HUES6 (cell line): Measurements from ENCODE around the gene METTL22.

ENCODE experiments used
- H3K27ac ChIP-seq: 2 replicates; pipeline ENCODE4 v1.7.0; 2013; ENCODE audit warnings: low read depth, mild to moderate bottlenecking, low read length, inconsistent platforms
- H3K27me3 ChIP-seq: 2 replicates; pipeline ENCODE4 v1.6.1; 2013; ENCODE audit warnings: low read length; ENCODE audit not compliant: control insufficient read depth, insufficient read depth
- H3K36me3 ChIP-seq: 2 replicates; pipeline ENCODE4 v1.6.1; 2013; ENCODE audit warnings: low read length; ENCODE audit not compliant: control insufficient read depth, insufficient read depth
- H3K4me1 ChIP-seq: 2 replicates; pipeline ENCODE4 v1.6.1; 2013; ENCODE audit warnings: low read length; ENCODE audit not compliant: control insufficient read depth, insufficient read depth
- H3K4me3 ChIP-seq: 2 replicates; pipeline ENCODE4 v1.5.1; 2013; ENCODE audit warnings: low read depth, low read length
- H3K9ac ChIP-seq: one replicate; pipeline ENCODE4 v1.6.1; 2013; ENCODE audit warnings: mild to moderate bottlenecking, low read length
- H3K9me3 ChIP-seq: 2 replicates; pipeline ENCODE4 v1.6.1; 2013; ENCODE audit warnings: low read depth, low read length; ENCODE audit not compliant: control insufficient read depth, insufficient read depth

The METTL22 gene

DNA sequence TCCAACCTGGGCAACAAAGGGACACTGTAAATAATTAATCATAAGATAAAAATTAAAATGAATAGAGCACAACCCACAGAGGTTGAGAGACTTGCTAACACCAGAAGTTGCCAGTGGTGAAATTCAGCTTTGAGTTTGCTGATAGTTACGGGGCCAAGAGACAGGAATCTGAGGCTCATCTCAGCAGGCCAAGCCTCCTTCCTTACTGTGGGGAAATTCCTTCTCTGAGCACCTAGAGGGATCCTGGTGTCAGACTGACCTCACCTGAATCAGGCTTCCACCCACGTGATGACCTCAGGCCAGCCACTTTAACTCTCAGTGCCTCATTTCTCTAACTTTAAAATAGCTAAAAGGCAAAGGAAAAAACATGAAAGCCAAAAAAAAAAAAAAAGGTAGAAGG, 57.7 kb downstream of the METTL22 start:
- no peak overlapping the region for H3K4me3 ChIP-seq
- H3K9me3 ChIP-seq, result peaks cover 6% of the 10 kb centered on the region; the same call in 1 of the 2 replicates
- no peaks in the 10 kb centered on the region for H3K36me3 ChIP-seq
- peaks cover 30% of the 10 kb centered on the region for H3K27me3 ChIP-seq
- H3K27ac ChIP-seq, result no peak overlapping the region
- H3K4me1 ChIP-seq, result no peaks in the 10 kb centered on the region
- H3K9ac ChIP-seq, result no peak overlapping the region

DNA sequence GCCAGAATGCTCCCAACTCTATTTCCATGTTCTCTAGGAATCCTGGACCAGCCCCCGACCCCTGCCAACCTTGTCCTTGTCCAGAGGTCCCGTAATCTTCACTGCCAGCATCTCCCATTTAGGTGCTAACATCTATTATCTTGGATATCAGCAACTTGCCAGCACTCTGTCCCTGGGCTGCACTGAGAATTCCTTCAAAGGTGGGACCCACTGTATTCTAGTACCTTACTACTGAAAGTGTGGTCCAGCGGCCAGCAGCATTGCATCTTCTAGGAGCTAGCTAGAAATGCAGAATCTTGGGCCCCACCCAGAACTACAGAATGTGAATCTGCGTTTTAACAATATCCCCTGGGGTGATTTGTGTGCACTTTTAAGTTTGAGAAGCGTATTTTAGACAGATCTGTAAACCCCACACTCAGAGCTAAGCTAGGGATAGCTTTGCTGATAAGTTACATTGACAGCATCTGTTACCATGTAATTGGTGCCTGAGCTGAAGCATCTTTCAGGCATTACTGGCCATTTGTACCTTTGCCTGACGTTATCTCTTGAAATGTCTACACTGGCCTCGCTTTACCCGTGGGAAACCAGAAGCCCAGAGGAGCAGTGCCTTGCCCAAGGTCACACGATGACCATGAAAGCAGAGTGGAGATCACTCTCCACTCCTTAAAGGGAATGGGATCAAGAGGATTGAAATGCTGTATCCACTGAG, 61.2 kb downstream of the METTL22 start:
- H3K4me3 ChIP-seq, result no peak overlapping the region
- peaks cover 6% of the 10 kb centered on the region; the same call in 1 of the 2 replicates for H3K9me3 ChIP-seq
- H3K36me3 ChIP-seq, result no peaks in the 10 kb centered on the region
- peaks cover 10% of the 10 kb centered on the region for H3K4me1 ChIP-seq
- no peak overlapping the region for H3K27ac ChIP-seq
- 0 out of 2 replicates have a peak, but pooled peaks cover 2% of the 10 kb centered on the region for H3K27me3 ChIP-seq
- H3K9ac ChIP-seq, result no peak overlapping the region

DNA sequence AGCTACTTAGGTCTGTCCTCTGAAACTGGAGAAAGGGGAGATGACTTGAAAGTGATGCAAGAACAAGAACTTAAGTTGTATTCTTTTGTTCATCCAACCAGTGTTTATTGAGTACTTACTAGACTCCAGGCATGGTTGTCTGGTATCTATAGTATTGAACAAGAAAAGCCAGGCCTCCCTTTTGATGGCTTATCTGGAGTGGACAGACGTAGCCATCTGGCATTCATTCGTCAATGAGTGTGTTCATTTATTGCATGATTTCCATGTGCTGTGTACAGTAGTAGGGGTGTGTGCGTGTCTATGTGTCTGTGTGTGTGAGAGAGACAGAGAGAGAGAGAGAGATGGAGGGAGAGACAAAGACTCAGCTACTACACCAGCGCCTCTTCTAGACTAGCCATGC, 62.1 kb downstream of the METTL22 start:
- Histone ChIP-seq H3K27ac (no peak overlapping the region), H3K4me1 (peaks cover 10% of the 10 kb centered on the region), H3K9me3 (peaks cover 6% of the 10 kb centered on the region; the same call in 1 of the 2 replicates), H3K4me3 (no peak overlapping the region), H3K27me3 (0 out of 2 replicates have a peak, but pooled peaks cover 2% of the 10 kb centered on the region), H3K9ac (no peak overlapping the region), H3K36me3 (no peaks in the 10 kb centered on the region)

DNA sequence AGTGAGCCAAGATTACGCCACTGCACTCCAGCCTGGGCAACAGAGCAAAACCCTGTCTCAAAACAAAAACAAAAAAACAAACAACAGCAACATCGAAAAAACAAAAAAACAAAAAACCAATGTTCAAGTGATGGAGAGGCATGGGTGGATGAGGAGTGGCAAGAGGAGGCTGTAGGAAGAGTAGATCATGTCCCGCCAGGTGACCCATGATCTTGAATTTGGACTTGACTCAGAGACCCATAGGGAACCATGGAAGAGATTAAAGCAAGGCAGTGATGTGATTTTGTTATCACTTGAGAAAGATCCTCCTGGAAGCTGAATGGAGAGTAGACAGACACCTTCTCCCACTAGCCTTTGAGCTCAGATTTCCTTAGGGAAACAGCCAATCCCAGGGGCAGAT, 64.1 kb downstream of the METTL22 start:
- no peaks in the 10 kb centered on the region for H3K36me3 ChIP-seq
- no peak overlapping the region for H3K9ac ChIP-seq
- H3K4me1 ChIP-seq, result peaks cover 10% of the 10 kb centered on the region
- H3K27me3 ChIP-seq, result 0 out of 2 replicates have a peak, but pooled peaks cover 2% of the 10 kb centered on the region
- peaks cover 13% of the 10 kb centered on the region for H3K9me3 ChIP-seq
- H3K4me3 ChIP-seq, result no peak overlapping the region
- H3K27ac ChIP-seq, result no peak overlapping the region

DNA sequence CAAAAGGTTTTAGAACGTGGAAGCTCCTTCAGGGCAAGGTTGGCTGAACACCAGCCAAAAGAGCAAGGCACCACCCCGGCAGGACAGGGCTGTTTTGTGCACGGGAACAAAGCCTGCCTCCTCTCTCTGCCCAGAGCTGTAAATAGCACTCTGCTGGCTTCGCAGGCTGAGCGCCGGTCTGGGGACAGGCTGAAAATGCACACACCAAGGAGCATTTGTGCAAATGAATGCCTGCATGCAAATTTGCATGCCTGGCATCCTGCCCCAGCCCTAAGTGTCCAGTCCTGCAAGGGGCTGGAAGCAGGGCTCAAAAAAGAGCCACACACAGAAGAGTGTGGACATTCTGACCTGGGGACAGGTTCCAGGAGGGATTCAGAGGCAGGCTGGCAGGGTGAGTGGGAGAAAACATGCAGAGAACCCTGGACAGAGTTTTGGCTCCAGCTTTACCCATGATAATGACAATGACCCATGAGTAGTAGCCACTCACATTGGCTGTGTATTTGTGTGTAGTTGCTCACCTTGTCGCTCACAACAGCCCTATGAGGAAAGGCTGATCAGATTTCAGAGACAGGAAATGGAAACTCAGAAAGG, 64.6 kb downstream of the METTL22 start:
- H3K9me3 ChIP-seq, result peaks cover 13% of the 10 kb centered on the region
- no peak overlapping the region for H3K27ac ChIP-seq
- H3K36me3 ChIP-seq, result no peaks in the 10 kb centered on the region
- peaks cover 10% of the 10 kb centered on the region for H3K4me1 ChIP-seq
- H3K9ac ChIP-seq, result no peak overlapping the region
- H3K4me3 ChIP-seq, result no peak overlapping the region
- 0 out of 2 replicates have a peak, but pooled peaks cover 2% of the 10 kb centered on the region for H3K27me3 ChIP-seq

DNA sequence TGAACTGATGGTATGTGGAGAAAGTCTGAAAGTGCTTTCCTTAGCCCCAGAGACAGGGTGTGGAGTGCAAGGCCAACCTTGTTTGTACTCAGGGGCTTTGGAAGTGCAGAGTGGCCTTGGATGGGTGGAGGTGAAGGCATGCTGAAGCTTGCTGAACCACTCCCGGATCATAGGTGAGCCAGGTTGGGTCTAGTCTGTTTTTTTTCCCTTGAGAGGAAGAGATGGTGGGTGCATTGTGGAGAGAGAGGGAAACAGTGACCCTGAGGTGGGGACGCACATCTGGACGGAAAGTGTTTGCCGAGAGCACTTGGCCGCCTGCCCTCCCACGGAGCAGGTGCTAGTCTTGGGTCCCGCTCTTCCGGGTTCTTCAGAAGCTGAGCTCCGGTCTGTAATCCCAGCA, 65.4 kb downstream of the METTL22 start:
- no peak overlapping the region for H3K27ac ChIP-seq
- H3K9ac ChIP-seq, result no peak overlapping the region

DNA sequence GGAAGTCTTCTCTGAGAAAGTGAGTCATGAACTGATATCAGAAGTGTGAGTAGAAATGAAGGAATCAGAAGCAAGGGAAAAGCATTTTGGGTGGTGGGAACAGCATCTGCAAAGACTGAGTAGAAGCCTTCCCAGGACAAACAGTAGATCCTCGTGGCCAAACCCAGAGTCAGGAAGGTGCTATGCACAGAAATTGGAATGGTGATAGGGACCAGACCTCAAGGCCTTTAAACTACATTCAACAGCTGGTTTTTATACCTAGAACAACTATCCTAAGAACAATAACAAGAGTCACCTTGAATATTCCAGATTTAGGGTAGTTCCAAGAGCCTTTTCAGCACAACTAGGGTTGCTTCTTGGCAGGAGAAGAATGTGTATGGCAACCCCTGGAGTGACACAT, 68.2 kb downstream of the METTL22 start:
- Histone ChIP-seq H3K36me3 (no peaks in the 10 kb centered on the region), H3K9ac (no peak overlapping the region), H3K4me3 (no peak overlapping the region), H3K27ac (no peak overlapping the region), H3K27me3 (no peaks in the 10 kb centered on the region), H3K9me3 (peaks cover 13% of the 10 kb centered on the region), H3K4me1 (peaks cover 10% of the 10 kb centered on the region)

More for the DNA sequence above, 65.4 kb downstream of the METTL22 start:
- peaks cover 13% of the 10 kb centered on the region for H3K9me3 ChIP-seq
- H3K27me3 ChIP-seq, result 0 out of 2 replicates have a peak, but pooled peaks cover 2% of the 10 kb centered on the region
- no peak overlapping the region for H3K4me3 ChIP-seq
- no peaks in the 10 kb centered on the region for H3K36me3 ChIP-seq
- peaks cover 10% of the 10 kb centered on the region for H3K4me1 ChIP-seq

DNA sequence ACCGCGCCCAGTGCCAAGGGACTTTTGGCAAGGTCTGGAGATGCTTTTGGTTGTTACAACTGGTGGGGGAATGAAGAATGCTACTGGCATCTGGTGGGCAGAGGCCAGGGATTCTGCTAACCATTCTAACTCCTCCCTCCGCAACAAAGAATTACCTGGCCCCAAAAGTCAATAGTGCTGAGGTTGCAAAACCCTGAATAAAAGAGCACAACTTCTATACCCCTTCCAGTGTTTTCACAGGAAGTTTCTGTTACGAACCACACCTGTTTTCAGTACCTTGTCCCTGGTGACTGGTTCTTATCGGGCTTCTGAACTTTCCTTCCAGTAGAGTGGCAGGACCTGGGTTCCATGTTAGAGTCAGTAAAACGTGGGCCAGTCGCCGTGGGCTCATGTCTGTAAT, 70.2 kb downstream of the METTL22 start:
- H3K27me3 ChIP-seq, result no peaks in the 10 kb centered on the region
- H3K36me3 ChIP-seq, result no peaks in the 10 kb centered on the region
- no peak overlapping the region for H3K27ac ChIP-seq
- no peak overlapping the region for H3K9ac ChIP-seq
- no peaks in the 10 kb centered on the region for H3K4me1 ChIP-seq
- peaks cover 13% of the 10 kb centered on the region for H3K9me3 ChIP-seq
- H3K4me3 ChIP-seq, result no peak overlapping the region

DNA sequence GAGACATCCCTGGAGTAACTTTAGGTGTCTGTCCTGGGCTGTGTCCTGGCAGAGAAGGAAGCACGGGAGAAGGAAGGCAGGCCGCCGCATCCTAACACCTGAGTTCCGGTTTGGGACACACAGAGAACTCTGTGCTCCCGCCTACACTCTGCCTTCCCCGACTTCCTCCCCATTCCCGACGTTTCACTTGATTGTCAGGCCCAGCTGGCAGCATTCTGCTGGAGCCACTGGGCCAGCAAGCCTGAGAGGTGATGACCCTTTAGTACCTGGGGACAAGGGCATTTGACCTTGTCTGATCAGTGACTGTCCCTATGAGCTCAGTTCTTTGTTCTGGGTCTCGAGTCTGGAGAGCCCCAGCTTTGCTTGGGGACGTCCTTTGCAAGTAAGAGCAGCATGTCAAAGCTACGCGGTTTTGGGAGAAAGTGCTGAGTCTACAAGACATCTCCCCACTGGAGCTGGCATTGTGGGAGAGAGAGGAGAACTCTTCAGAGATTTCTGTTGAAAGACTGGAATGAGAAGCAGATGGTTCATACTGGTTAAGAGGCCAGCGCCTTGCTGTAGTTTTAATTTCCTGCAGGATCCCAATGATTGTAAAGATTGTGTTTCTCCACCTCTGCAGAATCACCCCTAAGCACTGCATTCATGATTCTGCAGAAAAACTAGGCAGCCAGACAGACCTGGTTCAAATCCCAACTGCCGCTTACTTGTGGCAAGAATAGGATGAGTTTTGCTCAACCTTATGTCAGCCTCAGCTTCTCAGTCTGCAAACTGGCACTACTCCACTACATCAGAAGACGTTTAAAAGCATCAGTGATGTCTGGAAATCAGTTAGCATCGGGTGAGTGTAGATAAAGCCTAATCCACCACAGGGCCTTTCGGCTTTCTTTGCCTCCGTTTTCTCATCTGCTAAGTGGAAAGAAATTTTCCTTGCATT, 73.6 kb downstream of the METTL22 start:
- Histone ChIP-seq H3K9ac (no peak overlapping the region), H3K9me3 (peaks cover 2% of the 10 kb centered on the region), H3K27ac (no peak overlapping the region), H3K4me1 (no peaks in the 10 kb centered on the region), H3K27me3 (no peaks in the 10 kb centered on the region), H3K36me3 (no peaks in the 10 kb centered on the region), H3K4me3 (no peak overlapping the region)

DNA sequence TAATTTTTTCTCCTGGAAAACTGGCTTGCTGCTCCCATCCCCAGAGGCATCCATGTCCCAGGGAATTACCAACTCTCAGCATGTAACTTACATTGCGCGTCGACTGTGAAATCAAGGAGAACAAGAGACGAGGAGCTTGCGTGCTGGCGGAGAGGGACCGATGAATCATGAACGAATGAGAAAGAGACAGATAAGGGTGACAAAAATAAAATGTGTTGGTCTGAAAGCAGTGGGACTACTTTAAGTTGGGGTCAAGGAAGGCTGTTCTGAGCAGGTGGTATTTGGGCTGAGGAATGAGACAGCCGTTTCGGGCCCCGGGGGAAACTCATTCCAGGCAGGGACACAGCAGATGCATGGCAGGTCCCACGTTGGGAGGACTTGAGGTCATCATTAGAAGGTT, 75.4 kb downstream of the METTL22 start:
- no peaks in the 10 kb centered on the region for H3K36me3 ChIP-seq
- H3K9ac ChIP-seq, result no peak overlapping the region
- no peak overlapping the region for H3K4me3 ChIP-seq
- no peaks in the 10 kb centered on the region for H3K4me1 ChIP-seq
- no peaks in the 10 kb centered on the region for H3K27me3 ChIP-seq
- H3K9me3 ChIP-seq, result no peaks in the 10 kb centered on the region
- H3K27ac ChIP-seq, result no peak overlapping the region
